AG10803 (cell line): Measurements from ENCODE around the gene DOCK9.

Experiments
- DNase-seq: peaks from one replicate; pipeline ENCODE4 v3.0.0; 2010; ENCODE audit warnings: low read depth
- H3K4me3 ChIP-seq: 2 replicates; pipeline ENCODE4 v1.5.1; 2011; ENCODE audit warnings: mild to moderate bottlenecking, low read length, control low read depth
- TF ChIP-seq, protein P1 (sequence below): conservative IDR thresholded peaks from 2 replicates; pipeline ENCODE4 v1.5.1; 2011; ENCODE audit warnings: mild to moderate bottlenecking, low read length, control low read depth, inconsistent platforms

Gene DOCK9

DNA sequence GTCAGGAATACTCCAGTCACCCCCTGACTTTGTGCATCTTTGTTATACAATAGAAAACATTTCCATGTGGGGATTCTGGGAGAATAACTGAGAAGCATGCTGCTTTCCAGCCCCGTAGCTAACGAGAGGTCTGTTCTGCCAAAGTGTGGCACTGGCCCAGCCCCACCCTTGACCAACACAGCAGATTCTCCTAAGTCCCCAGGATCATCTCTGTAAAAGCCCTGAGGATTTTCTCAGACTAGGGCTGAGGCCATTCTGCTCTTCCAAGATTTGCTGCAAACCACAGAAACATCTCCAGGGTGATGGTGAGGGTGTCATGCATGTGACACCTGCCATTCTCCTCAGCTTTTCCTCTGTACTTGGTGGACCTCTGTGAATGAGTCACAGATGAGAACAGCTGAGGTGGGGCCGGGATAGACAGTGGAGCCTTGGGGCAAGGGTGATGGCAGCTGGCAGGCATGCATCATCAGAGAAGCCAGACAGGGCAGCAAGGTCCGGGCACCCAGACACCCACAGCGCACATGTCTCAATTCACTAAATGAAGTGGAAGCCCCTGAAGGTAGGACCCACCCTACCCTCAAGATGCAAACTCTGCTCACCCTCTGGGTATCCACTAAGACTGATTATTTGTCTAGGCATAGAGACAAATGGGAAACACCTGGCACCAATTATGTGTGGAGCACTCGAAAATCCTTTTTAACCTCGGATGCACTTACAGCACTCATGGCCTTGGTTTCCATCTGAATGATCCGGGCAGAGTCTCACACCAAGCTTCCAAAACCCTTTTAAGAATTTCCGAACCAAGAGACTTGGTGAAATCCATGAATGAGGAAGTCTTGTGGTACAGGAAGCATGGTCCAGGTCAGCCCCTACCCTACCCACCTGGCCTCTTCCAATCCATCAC is 20.1 kb upstream of the DOCK9 start:
- no peak overlapping the region for H3K4me3 ChIP-seq
- TF ChIP-seq, protein P1, sequence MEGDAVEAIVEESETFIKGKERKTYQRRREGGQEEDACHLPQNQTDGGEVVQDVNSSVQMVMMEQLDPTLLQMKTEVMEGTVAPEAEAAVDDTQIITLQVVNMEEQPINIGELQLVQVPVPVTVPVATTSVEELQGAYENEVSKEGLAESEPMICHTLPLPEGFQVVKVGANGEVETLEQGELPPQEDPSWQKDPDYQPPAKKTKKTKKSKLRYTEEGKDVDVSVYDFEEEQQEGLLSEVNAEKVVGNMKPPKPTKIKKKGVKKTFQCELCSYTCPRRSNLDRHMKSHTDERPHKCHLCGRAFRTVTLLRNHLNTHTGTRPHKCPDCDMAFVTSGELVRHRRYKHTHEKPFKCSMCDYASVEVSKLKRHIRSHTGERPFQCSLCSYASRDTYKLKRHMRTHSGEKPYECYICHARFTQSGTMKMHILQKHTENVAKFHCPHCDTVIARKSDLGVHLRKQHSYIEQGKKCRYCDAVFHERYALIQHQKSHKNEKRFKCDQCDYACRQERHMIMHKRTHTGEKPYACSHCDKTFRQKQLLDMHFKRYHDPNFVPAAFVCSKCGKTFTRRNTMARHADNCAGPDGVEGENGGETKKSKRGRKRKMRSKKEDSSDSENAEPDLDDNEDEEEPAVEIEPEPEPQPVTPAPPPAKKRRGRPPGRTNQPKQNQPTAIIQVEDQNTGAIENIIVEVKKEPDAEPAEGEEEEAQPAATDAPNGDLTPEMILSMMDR: no peak
- peak; percentile 89 for DNase-seq

DNA sequence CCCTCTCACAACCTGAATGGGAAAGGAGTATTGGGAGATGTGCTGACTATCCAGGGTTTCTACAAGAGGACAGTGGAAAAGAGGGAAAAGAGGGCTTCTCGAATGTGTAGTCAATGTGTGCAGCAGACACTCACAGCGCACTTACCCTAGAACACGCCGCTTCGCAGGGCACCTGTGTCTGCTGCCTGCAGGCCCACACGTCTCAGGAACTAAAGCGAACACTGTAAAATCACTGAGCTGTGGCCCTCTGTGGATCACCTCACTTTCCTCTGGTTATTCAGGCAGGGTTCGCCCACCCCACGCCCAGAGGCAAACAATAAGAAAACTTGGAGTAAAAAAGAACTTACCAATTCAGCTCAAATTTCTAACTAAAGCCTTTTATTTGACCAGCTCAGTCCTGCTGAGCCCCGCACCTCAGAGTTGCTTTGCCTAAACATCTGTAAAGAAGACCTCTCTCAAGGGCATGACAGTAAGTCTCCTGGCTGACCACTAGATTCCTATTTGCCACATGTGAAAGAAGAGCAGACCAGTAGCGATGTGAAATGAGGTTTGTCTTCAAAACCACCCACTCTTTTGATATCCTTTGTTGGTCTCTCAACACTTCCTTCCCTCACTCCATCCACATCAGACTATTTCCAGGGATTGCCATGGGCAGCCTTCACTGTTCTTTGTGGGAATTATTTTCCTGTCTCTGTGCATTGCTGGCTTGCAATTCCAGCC is 19.3 kb upstream of the DOCK9 start:
- no peak overlapping the region for H3K4me3 ChIP-seq
- peak; percentile 19 for DNase-seq
- TF ChIP-seq, protein P1: no peak

DNA sequence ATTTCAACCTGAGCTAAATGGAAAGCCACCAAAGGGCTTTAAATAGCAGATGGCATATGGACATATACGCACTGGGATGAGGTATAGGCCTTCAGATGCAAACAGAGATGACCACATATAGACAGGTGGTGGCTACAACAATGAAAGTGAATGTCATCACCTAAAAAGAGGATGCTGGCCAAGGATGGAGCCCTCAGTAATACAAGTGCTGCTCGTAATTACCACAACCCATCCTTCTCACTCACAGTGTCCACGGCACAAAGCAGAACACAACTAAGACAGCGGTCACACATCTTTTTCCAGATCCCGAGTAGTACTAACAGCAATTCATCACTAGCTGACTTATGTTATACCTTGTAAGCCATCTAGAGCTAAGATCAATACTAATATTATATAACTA is 18.2 kb upstream of the DOCK9 start:
- no peak overlapping the region for H3K4me3 ChIP-seq
- DNase-seq: no peak
- TF ChIP-seq, protein P1: no peak

DNA sequence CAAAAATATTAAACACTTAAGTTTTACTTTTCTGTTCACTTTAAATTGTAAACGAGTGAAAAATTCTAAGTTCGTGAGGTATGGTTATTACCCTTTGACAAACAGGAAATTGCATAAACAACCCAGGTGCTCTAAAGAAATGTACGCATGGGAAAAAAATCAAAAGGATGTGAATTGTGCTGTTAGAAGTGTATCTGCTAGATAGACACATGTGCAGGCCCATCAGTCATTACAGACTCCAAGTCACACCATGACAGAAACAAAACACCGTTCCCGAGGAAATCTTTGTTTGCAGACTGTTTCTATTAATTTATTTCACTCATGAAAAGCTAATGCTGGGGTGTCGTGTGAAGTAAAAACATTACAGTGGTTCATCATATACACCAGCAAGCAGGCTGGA is 17.0 kb upstream of the DOCK9 start:
- TF ChIP-seq, protein P1: no peak
- H3K4me3 ChIP-seq: no peak overlapping the region
- DNase-seq: no peak

DNA sequence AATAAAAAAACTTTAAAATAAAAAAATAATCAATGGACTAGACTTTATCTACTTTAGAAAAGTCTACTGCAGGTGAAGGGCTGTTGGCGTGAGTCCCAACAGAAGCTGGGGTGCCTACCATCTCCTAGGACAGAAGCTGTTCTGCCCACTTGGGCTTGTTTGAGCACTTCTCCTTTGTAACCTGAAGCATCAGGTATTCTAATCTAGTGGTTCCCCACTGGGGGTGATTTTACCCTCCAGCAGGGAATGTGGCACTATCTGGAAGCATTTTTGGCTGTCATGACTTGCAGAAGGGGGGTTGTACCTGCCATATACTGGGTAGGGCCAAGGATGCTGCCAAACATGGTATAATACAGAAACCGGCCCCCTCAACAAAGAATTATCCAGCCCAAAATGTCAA is 16.2 kb upstream of the DOCK9 start:
- DNase-seq: no peak
- H3K4me3 ChIP-seq: no peak overlapping the region
- TF ChIP-seq, protein P1: no peak

DNA sequence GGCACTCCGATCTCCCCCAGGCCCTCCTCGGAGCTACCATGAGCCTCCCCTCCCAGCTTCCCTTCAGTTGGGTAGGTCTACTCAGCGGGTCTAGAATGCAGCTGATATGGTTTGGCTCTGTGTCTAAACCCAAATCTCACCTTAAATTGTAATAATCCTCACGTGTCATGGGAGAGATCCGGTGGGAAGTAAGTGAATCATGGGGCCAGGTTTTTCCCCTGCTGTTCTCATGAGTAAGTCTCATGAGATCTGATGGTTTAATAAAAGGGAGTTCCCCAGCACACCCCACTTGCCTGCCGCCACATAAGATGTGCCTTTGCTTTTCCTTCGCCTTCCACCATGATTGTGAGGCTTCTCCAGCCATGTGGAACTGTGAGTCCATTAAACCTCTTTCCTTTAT is 14.5 kb upstream of the DOCK9 start:
- DNase-seq: no peak
- TF ChIP-seq, protein P1: no peak
- no peak overlapping the region for H3K4me3 ChIP-seq
